ENCODE measurements around the gene SLC38A11. TPM values are rescaled to one million over a fixed set of nuclear protein-coding genes. Genes with fewer than 3 reads are reported as not detected.
"Not testable (repeated sequence)": the region's sequence is repeated elsewhere in the genome, so short reads cannot be mapped to it uniquely, and the experiment has no call there.

SLC38A11 gene
- total RNA-seq, 2 experiments from 2014 or later, result not detected

- POLR2A ChIA-PET, result no interaction called here
- Mint-ChIP-seq H3K36me3 (ENCODE audit: low read depth) (no peaks in the 10 kb centered on the region), H3K27me3 (ENCODE audit: low read depth) (peaks cover 2% of the 10 kb centered on the region), H3K4me3 (no peak overlapping the region), H3K4me1 (ENCODE audit: low read depth) (no peaks in the 10 kb centered on the region), H3K27ac (no peak overlapping the region), H3K9me3 (ENCODE audit: insufficient read depth) (no peaks in the 10 kb centered on the region)
- DNase-seq (no peak), ATAC-seq (no peak)
- CTCF ChIA-PET, result no interaction called here
Measured at GRCh38 chr2:164860694-164861042, 94.7 kb downstream of the SLC38A11 start.

- H3K36me3 Mint-ChIP-seq (ENCODE audit: low read depth); ATAC-seq; DNase-seq; POLR2A ChIA-PET; H3K4me1 Mint-ChIP-seq (ENCODE audit: low read depth); H3K27me3 Mint-ChIP-seq (ENCODE audit: low read depth); H3K27ac Mint-ChIP-seq; H3K9me3 Mint-ChIP-seq (ENCODE audit: insufficient read depth); H3K4me3 Mint-ChIP-seq: not testable (repeated sequence)
- CTCF ChIA-PET, result interaction anchor here (1.3 kb wide), 1 partner anchor 27 kb away, joined by 3 read pairs; no protein-coding TSS in a partner anchor
Measured at GRCh38 chr2:164859906-164860693, 95.2 kb downstream of the SLC38A11 start.

- Mint-ChIP-seq H3K9me3 (ENCODE audit: insufficient read depth) (no peaks in the 10 kb centered on the region), H3K4me3 (no peak overlapping the region), H3K36me3 (ENCODE audit: low read depth) (no peaks in the 10 kb centered on the region), H3K27me3 (ENCODE audit: low read depth) (peaks cover 2% of the 10 kb centered on the region), H3K27ac (no peak overlapping the region), H3K4me1 (ENCODE audit: low read depth) (no peaks in the 10 kb centered on the region)
- CTCF ChIA-PET, result interaction anchor here (0.7 to 1.3 kb wide), 2 partner anchors 18 to 26 kb away, joined by 3 to 4 read pairs; partner anchors contain the start of gene COBLL1
- POLR2A ChIA-PET, result interaction anchor here (0.7 kb wide), 1 partner anchor 109 kb away, joined by 3 read pairs; no protein-coding TSS in a partner anchor
- no peak for DNase-seq
- no peak for ATAC-seq
Measured at GRCh38 chr2:164859251-164859818, 96.0 kb downstream of the SLC38A11 start.

GRCh38 chr2:164852086-164852485 is 103.2 kb downstream of the SLC38A11 start:
- Mint-ChIP-seq H3K27ac (no peak overlapping the region), H3K36me3 (ENCODE audit: low read depth) (no peaks in the 10 kb centered on the region), H3K4me1 (ENCODE audit: low read depth) (no peaks in the 10 kb centered on the region), H3K27me3 (ENCODE audit: low read depth) (peaks cover 11% of the 10 kb centered on the region), H3K4me3 (no peak overlapping the region), H3K9me3 (ENCODE audit: insufficient read depth) (no peaks in the 10 kb centered on the region)
- ChIA-PET POLR2A (interaction anchor here (0.6 kb wide), 1 partner anchor 10 kb away, joined by 3 read pairs; no protein-coding TSS in a partner anchor), CTCF (no interaction called here)
- ATAC-seq (no peak), DNase-seq (no peak)

- no peak for ATAC-seq
- Mint-ChIP-seq H3K4me1 (ENCODE audit: low read depth) (no peaks in the 10 kb centered on the region), H3K27me3 (ENCODE audit: low read depth) (peaks cover 11% of the 10 kb centered on the region), H3K9me3 (ENCODE audit: insufficient read depth) (no peaks in the 10 kb centered on the region), H3K27ac (no peak overlapping the region), H3K36me3 (ENCODE audit: low read depth) (no peaks in the 10 kb centered on the region), H3K4me3 (no peak overlapping the region)
- ChIA-PET CTCF (no interaction called here), POLR2A (no interaction called here)
- no peak for DNase-seq
Measured at GRCh38 chr2:164850235-164850634, 105.1 kb downstream of the SLC38A11 start.

- ChIA-PET CTCF (no interaction called here), POLR2A (no interaction called here)
- H3K9me3 Mint-ChIP-seq (ENCODE audit: insufficient read depth), result no peaks in the 10 kb centered on the region
- no peaks in the 10 kb centered on the region for H3K36me3 Mint-ChIP-seq (ENCODE audit: low read depth)
- H3K4me3 Mint-ChIP-seq, result no peak overlapping the region
- H3K27ac Mint-ChIP-seq, result no peak overlapping the region
- H3K27me3 Mint-ChIP-seq (ENCODE audit: low read depth), result peaks cover 11% of the 10 kb centered on the region
- DNase-seq, result no peak
- H3K4me1 Mint-ChIP-seq (ENCODE audit: low read depth), result no peaks in the 10 kb centered on the region
- no peak for ATAC-seq
Measured at GRCh38 chr2:164849506-164849905, 105.8 kb downstream of the SLC38A11 start.

- Mint-ChIP-seq H3K4me3 (no peak overlapping the region), H3K27ac (no peak overlapping the region), H3K27me3 (ENCODE audit: low read depth) (peaks cover 17% of the 10 kb centered on the region), H3K9me3 (ENCODE audit: insufficient read depth) (no peaks in the 10 kb centered on the region), H3K36me3 (ENCODE audit: low read depth) (no peaks in the 10 kb centered on the region), H3K4me1 (ENCODE audit: low read depth) (no peaks in the 10 kb centered on the region)
- POLR2A ChIA-PET, result no interaction called here
- ATAC-seq, result no peak
- no peak for DNase-seq
- CTCF ChIA-PET, result interaction anchor here (0.7 kb wide), 1 partner anchor 605 kb away, joined by 3 read pairs; no protein-coding TSS in a partner anchor
Measured at GRCh38 chr2:164847981-164848741, 107.2 kb downstream of the SLC38A11 start.

- Mint-ChIP-seq H3K4me1 (ENCODE audit: low read depth) (no peaks in the 10 kb centered on the region), H3K27me3 (ENCODE audit: low read depth) (peaks cover 17% of the 10 kb centered on the region), H3K36me3 (ENCODE audit: low read depth) (no peaks in the 10 kb centered on the region), H3K27ac (no peak overlapping the region), H3K4me3 (no peak overlapping the region), H3K9me3 (ENCODE audit: insufficient read depth) (no peaks in the 10 kb centered on the region)
- CTCF ChIA-PET, result no interaction called here
- DNase-seq (no peak), ATAC-seq (no peak)
- POLR2A ChIA-PET, result no interaction called here
Measured at GRCh38 chr2:164847291-164847690, 108.0 kb downstream of the SLC38A11 start.

- H3K36me3 Mint-ChIP-seq (ENCODE audit: low read depth), result no peaks in the 10 kb centered on the region
- no peak overlapping the region for H3K27ac Mint-ChIP-seq
- no peak for DNase-seq
- peaks cover 17% of the 10 kb centered on the region for H3K27me3 Mint-ChIP-seq (ENCODE audit: low read depth)
- ChIA-PET CTCF (no interaction called here), POLR2A (no interaction called here)
- H3K9me3 Mint-ChIP-seq (ENCODE audit: insufficient read depth), result no peaks in the 10 kb centered on the region
- no peaks in the 10 kb centered on the region for H3K4me1 Mint-ChIP-seq (ENCODE audit: low read depth)
- H3K4me3 Mint-ChIP-seq, result no peak overlapping the region
- ATAC-seq, result no peak
Measured at GRCh38 chr2:164846276-164846675, 109.0 kb downstream of the SLC38A11 start.

Other genes with a start within 250 kb of the SLC38A11 start
- gene COBLL1, start 113.7 kb downstream of the SLC38A11 start, total RNA-seq, result not detected
- not detected for gene SCN3A, start 248.5 kb upstream of the SLC38A11 start, total RNA-seq